Neural cell (in vitro differentiated cells): ENCODE data around the gene TMUB1. TPM values are rescaled to one million over a fixed set of nuclear protein-coding genes. Genes with fewer than 3 reads are reported as not detected.

Experiments
- H2AFZ ChIP-seq: fragments of 200-600, 300-800 bp; sonication (generic), shearing (Covaris generic); 2 replicates; pipeline ENCODE4 v1.6.0; 2014; ENCODE audit warnings: low read depth, mild to moderate bottlenecking, antibody characterized with exemption, low read length, moderate library complexity
- H3F3A ChIP-seq: fragments of 200-600 bp; shearing (Covaris generic); 2 replicates; pipeline ENCODE4 v1.6.1; 2016; ENCODE audit warnings: mild to moderate bottlenecking, moderate library complexity, mixed read lengths, antibody characterized with exemption, low read length; ENCODE audit not compliant: insufficient read depth, poor library complexity, severe bottlenecking
- H3K27ac ChIP-seq: fragments of 200-600, 300-800 bp; sonication (generic), shearing (Covaris generic); 2 replicates; pipeline ENCODE4 v1.5.1; 2014; ENCODE audit warnings: mild to moderate bottlenecking, low read length, moderate library complexity
- H3K27me3 ChIP-seq: fragments of 300-800, 200-600 bp; sonication (generic), shearing (Covaris generic); 2 replicates; pipeline ENCODE4 v1.6.0; 2014; ENCODE audit warnings: mild to moderate bottlenecking, low read depth, low read length, moderate library complexity; ENCODE audit not compliant: insufficient read depth
- H3K36me3 ChIP-seq: fragments of 300-800, 200-600 bp; sonication (generic), shearing (Covaris generic); 2 replicates; pipeline ENCODE4 v1.5.1; 2014; ENCODE audit warnings: mild to moderate bottlenecking, antibody characterized with exemption, low read length, moderate library complexity; ENCODE audit not compliant: insufficient read depth
- H3K4me2 ChIP-seq: fragments of 300-800, 200-600 bp; sonication (generic), shearing (Covaris generic); 2 replicates; pipeline ENCODE4 v1.6.0; 2014; ENCODE audit warnings: mild to moderate bottlenecking, low read length
- H3K4me3 ChIP-seq: fragments of 300-800, 200-600 bp; sonication (generic), shearing (Covaris generic); 2 replicates; pipeline ENCODE4 v1.5.1; 2014; ENCODE audit warnings: mild to moderate bottlenecking, low read length, moderate library complexity
- H3K79me2 ChIP-seq: fragments of 200-600 bp; shearing (Covaris generic); replicated peaks from 2 replicates; pipeline ENCODE4 v1.6.0; 2014; ENCODE audit warnings: mild to moderate bottlenecking, low read length, moderate library complexity; ENCODE audit not compliant: insufficient read depth
- H3K9ac ChIP-seq: fragments of 300-800, 200-600 bp; sonication (generic), shearing (Covaris generic); 2 replicates; pipeline ENCODE4 v1.6.1; 2016; ENCODE audit warnings: mild to moderate bottlenecking, low read length, mixed read lengths
- H3K9me2 ChIP-seq: fragments of 200-600 bp; shearing (Covaris generic); 2 replicates; pipeline ENCODE4 v1.6.1; 2016; ENCODE audit warnings: mild to moderate bottlenecking, low read length, mixed read lengths; ENCODE audit not compliant: insufficient read depth
- H3K9me3 ChIP-seq: fragments of 200-600, 300-800 bp; sonication (generic), shearing (Covaris generic); 2 replicates; pipeline ENCODE4 v1.6.1; 2016; ENCODE audit warnings: mild to moderate bottlenecking, mixed run types, low read length, moderate library complexity, mixed read lengths
- H4K20me1 ChIP-seq: fragments of 200-600 bp; shearing (Covaris generic); 2 replicates; pipeline ENCODE4 v1.6.1; 2016; ENCODE audit warnings: mild to moderate bottlenecking, mixed run types; ENCODE audit not compliant: insufficient read depth
- CTCF ChIP-seq: fragments of 450-650 bp; IDR thresholded peaks from 2 replicates; pipeline ENCODE4 v1.5.1; 2014; ENCODE audit warnings: antibody characterized with exemption, mild to moderate bottlenecking, moderate library complexity; ENCODE audit not compliant: poor library complexity, severe bottlenecking
- EP300 ChIP-seq: fragments of 450-650 bp; conservative IDR thresholded peaks from 2 replicates; pipeline ENCODE4 v1.6.1; 2014; ENCODE audit warnings: antibody characterized with exemption, mild to moderate bottlenecking, moderate library complexity; ENCODE audit not compliant: poor library complexity, severe bottlenecking
- EZH2 ChIP-seq: fragments of 200-600, 300-800 bp; shearing (Covaris generic), sonication (generic); IDR thresholded peaks from 2 replicates; pipeline ENCODE4 v1.6.1; 2014; ENCODE audit warnings: antibody characterized with exemption, low read length, borderline replicate concordance, mild to moderate bottlenecking; ENCODE audit not compliant: insufficient read depth, poor library complexity, severe bottlenecking
- MXI1 ChIP-seq: fragments of 450-650 bp; conservative IDR thresholded peaks from 2 replicates; pipeline ENCODE4 v1.6.1; 2014; ENCODE audit warnings: antibody characterized with exemption, mild to moderate bottlenecking; ENCODE audit not compliant: poor library complexity, severe bottlenecking
- POLR2AphosphoS5 ChIP-seq: IDR thresholded peaks from 2 replicates; pipeline ENCODE4 v1.6.1; 2012
- RAD21 ChIP-seq: fragments of 450-650 bp; conservative IDR thresholded peaks from 2 replicates; pipeline ENCODE4 v1.6.1; 2014; ENCODE audit warnings: antibody characterized with exemption, mild to moderate bottlenecking, moderate library complexity
- REST ChIP-seq: IDR thresholded peaks from 2 replicates; pipeline ENCODE4 v1.6.1; 2012; ENCODE audit warnings: borderline replicate concordance
- SMC3 ChIP-seq: fragments of 450-650 bp; conservative IDR thresholded peaks from 2 replicates; pipeline ENCODE4 v1.6.1; 2014; ENCODE audit warnings: antibody characterized with exemption, mild to moderate bottlenecking, moderate library complexity; ENCODE audit not compliant: poor library complexity
- TAF1 ChIP-seq: IDR thresholded peaks from 2 replicates; pipeline ENCODE4 v1.6.1; 2012; ENCODE audit warnings: low read depth
- polyA plus RNA-seq: library from polyadenylated mRNA; depleted of rRNA; stranded (reverse); fragments of >200 nt; gene quantifications from 2 replicates; pipeline ENCODE4 v1.2.3, GENCODE V29; 2014

The TMUB1 gene
- polyA plus RNA-seq, 1 donor from 2014 or later, result 35.2 TPM

DNA sequence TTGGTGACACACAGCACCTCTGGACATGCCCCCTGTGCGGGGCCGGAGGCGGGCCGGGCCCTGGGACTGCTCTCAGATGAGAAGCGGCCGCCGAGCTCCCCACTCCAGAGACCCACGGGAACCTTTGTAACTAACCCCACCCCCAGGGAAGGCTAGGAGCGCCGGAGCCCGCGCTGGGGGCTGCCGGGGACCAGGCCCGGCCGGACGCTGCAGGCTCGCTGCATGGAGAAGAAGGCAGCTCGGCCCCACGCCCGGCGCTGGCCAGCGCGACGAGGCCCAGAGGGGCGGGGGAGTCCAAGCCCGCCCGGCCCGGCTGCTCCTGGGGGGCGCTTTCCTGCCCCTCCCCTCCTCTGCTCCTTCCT is 39.5 kb upstream of the TMUB1 start:
- Histone ChIP-seq H3K4me3 (no peak overlapping the region), H3K9me2 (no peaks in the 10 kb centered on the region), H3K4me2 (no peak overlapping the region), H3K27ac (no peak overlapping the region), H3K9me3 (no peaks in the 10 kb centered on the region), H3K36me3 (no peaks in the 10 kb centered on the region), H4K20me1 (peaks cover 13% of the 10 kb centered on the region), H3K79me2 (no peaks in the 10 kb centered on the region), H3K27me3 (no peaks in the 10 kb centered on the region), H2AFZ (no peak overlapping the region), H3K9ac (no peak overlapping the region), H3F3A (peaks cover 4% of the 10 kb centered on the region)
- TF ChIP-seq SMC3 (no peak), EZH2 (no peak), TAF1 (no peak), MXI1 (no peak), POLR2AphosphoS5 (no peak), RAD21 (no peak), CTCF (no peak), REST (no peak), EP300 (no peak)

DNA sequence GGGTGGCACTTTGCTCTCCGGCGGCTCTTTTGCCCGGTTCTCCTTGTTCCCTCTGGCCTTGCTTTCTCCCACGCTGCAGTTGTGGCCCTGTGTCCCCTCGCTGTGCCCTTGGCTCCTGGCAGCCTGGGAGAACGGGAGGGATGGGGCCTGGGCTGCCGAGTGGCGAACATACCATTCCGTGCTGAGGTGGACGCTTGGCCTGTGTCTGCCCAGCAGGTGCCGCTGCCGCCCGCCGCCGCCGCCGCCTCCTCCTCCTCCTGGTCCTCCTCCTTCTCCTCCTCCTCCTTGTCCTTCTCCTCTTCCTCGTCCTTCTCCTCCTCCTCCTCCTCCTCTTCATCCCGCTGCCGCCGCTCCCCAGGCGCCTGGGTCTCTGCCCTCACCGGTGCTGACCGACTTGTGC is 39.0 kb upstream of the TMUB1 start:
- Histone ChIP-seq H2AFZ (no peak overlapping the region), H3K27ac (no peak overlapping the region), H3K27me3 (no peaks in the 10 kb centered on the region), H3K4me3 (no peak overlapping the region), H4K20me1 (peaks cover 18% of the 10 kb centered on the region), H3K9ac (no peak overlapping the region), H3K4me2 (no peak overlapping the region), H3K79me2 (no peaks in the 10 kb centered on the region), H3K36me3 (no peaks in the 10 kb centered on the region), H3F3A (peaks cover 4% of the 10 kb centered on the region), H3K9me3 (no peaks in the 10 kb centered on the region), H3K9me2 (no peaks in the 10 kb centered on the region)
- TF ChIP-seq REST (no peak), RAD21 (no peak), POLR2AphosphoS5 (no peak), EZH2 (no peak), TAF1 (no peak), CTCF (no peak), MXI1 (no peak), EP300 (no peak), SMC3 (no peak)
